Chondrocyte (in vitro differentiated cells): ENCODE results near the gene COMMD10. TPM values are rescaled to one million over a fixed set of nuclear protein-coding genes. Genes with fewer than 3 reads are reported as not detected.

Experiments
- DNase-seq: peaks from one replicate; pipeline ENCODE4 v3.0.0; 2021; ENCODE audit warnings: mixed read lengths, low spot score
- H3K27ac Mint-ChIP-seq: one replicate; pipeline ENCODE4 v1.8.0; 2021; ENCODE audit warnings: mild to moderate bottlenecking, moderate library complexity, mixed read lengths; ENCODE audit not compliant: unreplicated experiment
- H3K27me3 Mint-ChIP-seq: 2 replicates; pipeline ENCODE4 v1.8.0; 2021; ENCODE audit warnings: low read depth, mixed read lengths
- H3K36me3 Mint-ChIP-seq: 2 replicates; pipeline ENCODE4 v1.8.0; 2021; ENCODE audit warnings: low read depth, mixed read lengths
- H3K4me1 Mint-ChIP-seq: 2 replicates; pipeline ENCODE4 v1.8.0; 2021; ENCODE audit warnings: low read depth, mild to moderate bottlenecking, mixed read lengths
- H3K4me3 Mint-ChIP-seq: one replicate; pipeline ENCODE4 v1.8.0; 2021; ENCODE audit warnings: mild to moderate bottlenecking, moderate library complexity, mixed read lengths; ENCODE audit not compliant: unreplicated experiment
- H3K9me3 Mint-ChIP-seq: 2 replicates; pipeline ENCODE4 v1.8.0; 2021; ENCODE audit warnings: low read depth, mixed read lengths
- CTCF ChIP-seq: fragments of 200-600 bp; sonication (generic); IDR thresholded peaks from 2 replicates; pipeline ENCODE4 v1.5.0; 2021; ENCODE audit warnings: antibody characterized with exemption, mild to moderate bottlenecking, moderate library complexity
- total RNA-seq: library from RNA; stranded (reverse); gene quantifications from 3 replicates; pipeline ENCODE4 v1.2.1, GENCODE V29; 2021

Gene COMMD10
- total RNA-seq, 1 donor from 2014 or later = 18.6 TPM

- H3K4me3 Mint-ChIP-seq = no peak overlapping the region
- H3K4me1 Mint-ChIP-seq = no peaks in the 10 kb centered on the region
- H3K27me3 Mint-ChIP-seq = no peaks in the 10 kb centered on the region
- no peak for DNase-seq
- TF ChIP-seq CTCF = no peak
- H3K9me3 Mint-ChIP-seq = peaks cover 2% of the 10 kb centered on the region
- no peak overlapping the region for H3K27ac Mint-ChIP-seq
- peaks cover 1% of the 10 kb centered on the region for H3K36me3 Mint-ChIP-seq
These were observed 69.4 kb downstream of the COMMD10 start for GRCh38 chr5:116154252-116154651.

- no peaks in the 10 kb centered on the region for H3K27me3 Mint-ChIP-seq
- H3K36me3 Mint-ChIP-seq = peaks cover 1% of the 10 kb centered on the region
- no peaks in the 10 kb centered on the region for H3K4me1 Mint-ChIP-seq
- H3K4me3 Mint-ChIP-seq = no peak overlapping the region
- H3K9me3 Mint-ChIP-seq = peaks cover 2% of the 10 kb centered on the region
- H3K27ac Mint-ChIP-seq = no peak overlapping the region
- DNase-seq = no peak
- TF ChIP-seq CTCF = no peak
These were observed 70.1 kb downstream of the COMMD10 start for GRCh38 chr5:116154931-116155330.

- Mint-ChIP-seq H3K4me1 (no peaks in the 10 kb centered on the region), H3K27me3 (no peaks in the 10 kb centered on the region), H3K36me3 (no peaks in the 10 kb centered on the region), H3K4me3 (no peak overlapping the region), H3K9me3 (no peaks in the 10 kb centered on the region), H3K27ac (no peak overlapping the region)
- no peak for TF ChIP-seq CTCF
- DNase-seq = no peak
These were observed 73.1 kb downstream of the COMMD10 start for GRCh38 chr5:116157902-116158301.

- H3K36me3 Mint-ChIP-seq = no peaks in the 10 kb centered on the region
- no peaks in the 10 kb centered on the region for H3K9me3 Mint-ChIP-seq
- H3K4me3 Mint-ChIP-seq = no peak overlapping the region
- H3K27ac Mint-ChIP-seq = no peak overlapping the region
- H3K27me3 Mint-ChIP-seq = no peaks in the 10 kb centered on the region
- no peak for TF ChIP-seq CTCF
- no peaks in the 10 kb centered on the region for H3K4me1 Mint-ChIP-seq
- DNase-seq = no peak
These were observed 74.2 kb downstream of the COMMD10 start for GRCh38 chr5:116159006-116159405.

GRCh38 chr5:116174111-116174510 is 89.3 kb downstream of the COMMD10 start:
- TF ChIP-seq CTCF = no peak
- no peak for DNase-seq
- H3K4me3 Mint-ChIP-seq = no peak overlapping the region
- H3K27ac Mint-ChIP-seq = no peak overlapping the region
- peaks cover 25% of the 10 kb centered on the region for H3K9me3 Mint-ChIP-seq
- peaks cover 5% of the 10 kb centered on the region for H3K36me3 Mint-ChIP-seq
- peaks cover 7% of the 10 kb centered on the region for H3K4me1 Mint-ChIP-seq
- no peaks in the 10 kb centered on the region for H3K27me3 Mint-ChIP-seq
